ENCODE data around the gene MED6. TPM values are rescaled to one million over a fixed set of nuclear protein-coding genes. Genes with fewer than 3 reads are reported as not detected.

Gene MED6
- total RNA-seq, 4 donors from 2014 or later = 19.5 to 21.7 (median 20.5) TPM

GRCh38 chr14:70594461-70594860, 6.0 kb downstream of the MED6 start:
- Histone ChIP-seq H3K27ac (replicated peaks in 1 of 4) (no peak overlapping the region), H3K4me1 (peaks cover 8 to 10% (median 9%) of the 10 kb centered on the region in 4 donors), H3K9me3 (no peaks in the 10 kb centered on the region), H3K27me3 (no peaks in the 10 kb centered on the region), H3K4me3 (no peak overlapping the region), H3K36me3 (peaks cover 41 to 70% (median 67%) of the 10 kb centered on the region in 4 donors)
- no peak for DNase-seq (ENCODE audit: extremely low spot score)
- intact Hi-C loops (cut with DNase I) = no loop called here
- 99% methylated on average over 9 of the region's 9 CpGs for WGBS
- TF ChIP-seq, protein P1, sequence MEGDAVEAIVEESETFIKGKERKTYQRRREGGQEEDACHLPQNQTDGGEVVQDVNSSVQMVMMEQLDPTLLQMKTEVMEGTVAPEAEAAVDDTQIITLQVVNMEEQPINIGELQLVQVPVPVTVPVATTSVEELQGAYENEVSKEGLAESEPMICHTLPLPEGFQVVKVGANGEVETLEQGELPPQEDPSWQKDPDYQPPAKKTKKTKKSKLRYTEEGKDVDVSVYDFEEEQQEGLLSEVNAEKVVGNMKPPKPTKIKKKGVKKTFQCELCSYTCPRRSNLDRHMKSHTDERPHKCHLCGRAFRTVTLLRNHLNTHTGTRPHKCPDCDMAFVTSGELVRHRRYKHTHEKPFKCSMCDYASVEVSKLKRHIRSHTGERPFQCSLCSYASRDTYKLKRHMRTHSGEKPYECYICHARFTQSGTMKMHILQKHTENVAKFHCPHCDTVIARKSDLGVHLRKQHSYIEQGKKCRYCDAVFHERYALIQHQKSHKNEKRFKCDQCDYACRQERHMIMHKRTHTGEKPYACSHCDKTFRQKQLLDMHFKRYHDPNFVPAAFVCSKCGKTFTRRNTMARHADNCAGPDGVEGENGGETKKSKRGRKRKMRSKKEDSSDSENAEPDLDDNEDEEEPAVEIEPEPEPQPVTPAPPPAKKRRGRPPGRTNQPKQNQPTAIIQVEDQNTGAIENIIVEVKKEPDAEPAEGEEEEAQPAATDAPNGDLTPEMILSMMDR (IDR thresholded peaks at IDR 0.05) = no peak
- TF ChIP-seq POLR2A (IDR thresholded peaks at IDR 0.05; ENCODE audit: low read depth) (no peak), POLR2AphosphoS5 (IDR thresholded peaks at IDR 0.05) (no peak), EP300 (IDR thresholded peaks at IDR 0.05) (no peak)

DNA sequence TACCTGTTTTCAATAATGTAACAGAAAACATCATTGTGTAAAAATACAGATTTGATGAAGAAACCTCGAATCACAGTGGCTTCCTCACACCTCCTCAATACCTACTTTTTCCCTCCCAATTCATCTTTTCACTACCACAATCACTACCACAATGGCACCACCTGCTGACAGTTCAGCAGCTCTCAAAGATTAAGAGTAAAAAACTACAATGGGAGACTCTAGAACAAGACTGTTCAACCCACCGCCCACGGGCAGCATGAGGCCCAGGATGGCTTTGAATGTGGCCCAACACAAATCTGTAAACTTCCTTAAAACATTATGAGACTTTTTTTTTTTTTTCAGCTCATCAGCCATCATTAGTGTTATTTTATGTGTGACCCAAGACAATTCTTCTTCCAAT, 15.2 kb downstream of the MED6 start:
- Histone ChIP-seq H3K36me3 (peaks cover 46 to 100% (median 87%) of the 10 kb centered on the region in 4 donors), H3K4me3 (no peak overlapping the region), H3K27ac (replicated peaks in 1 of 4) (no peak overlapping the region), H3K9me3 (no peaks in the 10 kb centered on the region), H3K27me3 (no peaks in the 10 kb centered on the region), H3K4me1 (no peaks in the 10 kb centered on the region)
- no peak for DNase-seq (ENCODE audit: extremely low spot score)
- TF ChIP-seq POLR2AphosphoS5 (IDR thresholded peaks at IDR 0.05) (no peak), POLR2A (IDR thresholded peaks at IDR 0.05; ENCODE audit: low read depth) (no peak)
- TF ChIP-seq, protein P1 (IDR thresholded peaks at IDR 0.05) = no peak
- intact Hi-C loops (cut with DNase I) = no loop called here
- WGBS = 89% methylated on average over 3 of the region's 3 CpGs

GRCh38 chr14:70576891-70577290, 23.6 kb downstream of the MED6 start:
- Histone ChIP-seq H3K9me3 (no peaks in the 10 kb centered on the region), H3K27ac (replicated peaks in 1 of 4) (no peak overlapping the region), H3K4me1 (no peaks in the 10 kb centered on the region), H3K27me3 (no peaks in the 10 kb centered on the region), H3K36me3 (peaks cover 14 to 63% (median 33%) of the 10 kb centered on the region in 4 donors), H3K4me3 (no peak overlapping the region)
- intact Hi-C loops (cut with DNase I) = no loop called here
- 86% methylated on average over 2 of the region's 2 CpGs for WGBS
- TF ChIP-seq, protein P1 (IDR thresholded peaks at IDR 0.05) = no peak
- TF ChIP-seq EP300 (IDR thresholded peaks at IDR 0.05) (no peak), POLR2AphosphoS5 (IDR thresholded peaks at IDR 0.05) (no peak), POLR2A (IDR thresholded peaks at IDR 0.05; ENCODE audit: low read depth) (no peak)
- no peak for DNase-seq (ENCODE audit: extremely low spot score)

GRCh38 chr14:70573050-70573449, 27.4 kb downstream of the MED6 start:
- Histone ChIP-seq H3K4me1 (no peaks in the 10 kb centered on the region), H3K4me3 (no peak overlapping the region), H3K27me3 (no peaks in the 10 kb centered on the region), H3K27ac (replicated peaks in 1 of 4) (no peak overlapping the region), H3K36me3 (peaks cover 0 to 36% (median 10%) of the 10 kb centered on the region in 4 donors), H3K9me3 (no peaks in the 10 kb centered on the region)
- TF ChIP-seq POLR2A (IDR thresholded peaks at IDR 0.05; ENCODE audit: low read depth) = no peak
- intact Hi-C loops (cut with DNase I) = no loop called here
- WGBS = 96% methylated on average over 1 of the region's 1 CpG
- DNase-seq (ENCODE audit: extremely low spot score) = no peak

- no peaks in the 10 kb centered on the region for H3K27me3 ChIP-seq
- H3K4me1 ChIP-seq = no peaks in the 10 kb centered on the region
- H3K9me3 ChIP-seq = no peaks in the 10 kb centered on the region
- peaks cover 0 to 47% (median 12%) of the 10 kb centered on the region in 4 donors for H3K36me3 ChIP-seq
- WGBS = 95% methylated on average over 2 of the region's 2 CpGs
- no peak for DNase-seq (ENCODE audit: extremely low spot score)
- H3K4me3 ChIP-seq = no peak overlapping the region
- no peak for TF ChIP-seq POLR2AphosphoS5 (IDR thresholded peaks at IDR 0.05)
- TF ChIP-seq EP300 (IDR thresholded peaks at IDR 0.05) = no peak
- TF ChIP-seq, protein P1 (IDR thresholded peaks at IDR 0.05) = no peak
- no peak for TF ChIP-seq POLR2A (IDR thresholded peaks at IDR 0.05; ENCODE audit: low read depth)
- H3K27ac ChIP-seq (replicated peaks in 1 of 4) = no peak overlapping the region
- intact Hi-C loops (cut with DNase I) = no loop called here
Observed at GRCh38 chr14:70571139-70571538, 29.3 kb downstream of the MED6 start.

Measured in esophagus muscularis mucosa (tissue), 4 donors.